T-cell (primary cell): ENCODE measurements around the gene RHOD. TPM values are rescaled to one million over a fixed set of nuclear protein-coding genes. Genes with fewer than 3 reads are reported as not detected.

ENCODE experiments used
- ATAC-seq, 4 experiments: fragments of 200-7000 bp in 3 of 4; fragments of 150-1000 bp in 1 of 4; cut with Tn5 transposase; replicated peaks in 1 of 4; 1 replicate in 3 of 4; 2 replicates in 1 of 4; pipeline ENCODE4 v1.10.0; 2021; ENCODE audit warnings: moderate library complexity in 3 of 4, mild to moderate bottlenecking in 2 of 4, moderate number of reproducible peaks in 1 of 4
- CTCF ChIA-PET, 2 donors: fragments of 300-600 bp; sonication (Branson Sonifier 250); formaldehyde crosslinking; loops; one replicate each; lab custom pipeline; 2022; ENCODE audit warnings: antibody characterized with exemption in 2 of 2; lab: Charles Lee
- POLR2A ChIA-PET, 2 donors: fragments of 300-600 bp; sonication (Branson Sonifier 250); formaldehyde crosslinking; loops; one replicate each; lab custom pipeline; 2022; ENCODE audit warnings: antibody characterized with exemption in 2 of 2; lab: Charles Lee
- DNase-seq, 35 experiments: peaks; one replicate each; pipeline versions ENCODE4 v3.0.0 to v3.0.0-alpha.2; 2013 to 2023
- H3K27ac ChIP-seq: one replicate; pipeline ENCODE4 v1.5.1; 2013; ENCODE audit warnings: low read length
- H3K27me3 ChIP-seq, 2 experiments: replicated peaks in 1 of 2; 1 replicate in 1 of 2; 2 replicates in 1 of 2; pipeline versions ENCODE4 v1.6.1 to v1.7.0; 2013; ENCODE audit warnings: low read length in 1 of 2, mixed read lengths in 1 of 2; ENCODE audit not compliant: control insufficient read depth in 2 of 2, insufficient read depth in 2 of 2; ENCODE audit errors: extremely low read depth in 1 of 2
- H3K36me3 ChIP-seq, 2 donors: 1 replicate in 1 of 2; 2 replicates in 1 of 2; pipeline versions ENCODE4 v1.6.1 to v1.7.0; 2013; ENCODE audit warnings: low read length in 1 of 2; ENCODE audit not compliant: control insufficient read depth in 2 of 2, insufficient read depth in 1 of 2; ENCODE audit errors: extremely low read depth in 1 of 2
- H3K4me1 ChIP-seq, 2 experiments: 1 replicate in 1 of 2; 2 replicates in 1 of 2; pipeline versions ENCODE4 v1.6.1 to v1.7.0; 2013; ENCODE audit warnings: low read length in 2 of 2, mixed read lengths in 1 of 2; ENCODE audit not compliant: insufficient read depth in 2 of 2, control insufficient read depth in 1 of 2; ENCODE audit errors: extremely low read depth in 1 of 2
- H3K4me3 ChIP-seq, 2 donors: 1 replicate in 1 of 2; 2 replicates in 1 of 2; pipeline versions ENCODE4 v1.5.1 to v1.7.0; 2013; ENCODE audit warnings: mild to moderate bottlenecking in 2 of 2, low read length in 1 of 2, moderate library complexity in 1 of 2; ENCODE audit not compliant: control insufficient read depth in 1 of 2; ENCODE audit errors: extremely low read depth in 1 of 2
- H3K9me3 ChIP-seq: 2 replicates; pipeline ENCODE4 v1.7.0; 2013
- H3K27ac Mint-ChIP-seq, 2 donors: one replicate each; pipeline ENCODE4 v1.8.0; 2020 to 2021; ENCODE audit warnings: mild to moderate bottlenecking in 2 of 2, mixed read lengths in 2 of 2
- H3K27me3 Mint-ChIP-seq, 2 donors: one replicate each; pipeline ENCODE4 v1.8.0; 2021 to 2022; ENCODE audit warnings: mixed read lengths in 2 of 2
- H3K36me3 Mint-ChIP-seq: one replicate; pipeline ENCODE4 v1.8.0; 2021; ENCODE audit warnings: mixed read lengths
- H3K4me1 Mint-ChIP-seq, 3 donors: one replicate each; pipeline ENCODE4 v1.8.0; 2020 to 2022; ENCODE audit warnings: mixed read lengths in 3 of 3, mild to moderate bottlenecking in 1 of 3
- H3K4me3 Mint-ChIP-seq, 3 donors: one replicate each; pipeline ENCODE4 v1.8.0; 2020 to 2022; ENCODE audit warnings: mild to moderate bottlenecking in 3 of 3, mixed read lengths in 3 of 3, moderate library complexity in 3 of 3
- H3K9me3 Mint-ChIP-seq, 3 donors: one replicate each; pipeline ENCODE4 v1.8.0; 2020 to 2022; ENCODE audit warnings: mixed read lengths in 3 of 3
- WGBS: methylation state at CpG from one replicate; pipeline ENCODE4 v1.1.5; 2013; ENCODE audit warnings: missing lambda C conversion rate; ENCODE audit not compliant: insufficient coverage; 5-methylcytosine and 5-hydroxymethylcytosine counted together
- total RNA-seq, 35 experiments: library from RNA in 6 of 35; stranded (reverse) in 6 of 35; fragments of 120-200 nt in 1 of 35; gene quantifications; one replicate each; pipeline versions ENCODE4 v1.2.1 to v1.2.4 and lab custom pipeline; 2013 to 2026

RHOD gene
- total RNA-seq, 5 donors from 2014 or later (not counting 1 experiment from before 2014, with no cell fraction given), result 0.59 to 0.88 (median 0.66) TPM; not detected in 2

DNA sequence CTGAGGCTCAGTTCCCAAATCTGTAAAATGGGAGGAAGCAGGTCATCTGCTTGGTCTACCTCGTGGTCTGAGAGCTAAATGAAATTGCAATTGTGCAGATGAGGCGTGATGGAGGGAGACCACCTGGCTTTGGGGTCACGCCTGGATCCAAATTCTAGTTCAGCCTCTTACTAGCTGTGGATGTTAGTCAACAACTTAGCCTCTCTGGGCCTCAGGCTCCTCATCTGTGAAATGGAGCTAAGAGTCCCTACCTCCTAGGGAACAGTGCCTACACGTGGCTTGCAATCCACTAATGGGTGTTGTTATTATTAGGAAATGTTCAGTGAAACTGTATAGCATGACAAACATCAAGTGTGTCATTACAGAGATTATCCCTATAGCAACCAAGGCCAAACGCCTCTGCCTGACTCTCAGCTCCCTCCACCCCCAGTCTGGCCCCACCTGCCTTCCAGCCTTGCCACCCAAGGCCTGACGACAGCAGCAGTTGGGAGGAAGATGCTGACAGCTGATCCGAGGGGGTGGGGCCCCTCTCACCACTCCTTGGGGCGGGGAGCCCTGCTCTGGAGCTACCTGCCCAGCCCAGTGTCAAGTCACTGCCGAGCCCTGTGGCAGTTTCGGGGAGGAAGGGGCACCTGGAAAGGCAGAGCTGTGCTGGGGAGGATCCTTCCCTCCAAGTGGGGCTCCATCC, 1.7 kb upstream of the RHOD start:
- ChIA-PET CTCF (interaction anchor here in 1 of 2 donors (0.7 kb wide), 1 partner anchor 177 kb away, joined by 3 read pairs; no protein-coding TSS in a partner anchor), POLR2A (no interaction called here)
- Mint-ChIP-seq H3K36me3 (no peaks in the 10 kb centered on the region), H3K27ac (no peak overlapping the region), H3K9me3 (no peaks in the 10 kb centered on the region), H3K4me3 (peak overlapping the region in 1 of 3 donors; percentile 66), H3K4me1 (peaks cover 6 to 16% (median 13%) of the 10 kb centered on the region in 3 donors), H3K27me3 (peaks cover 4 to 10% of the 10 kb centered on the region in 2 donors)
- 70% methylated on average over 6 of the region's 10 CpGs for whole genome bisulfite sequencing
- H3K36me3 ChIP-seq, result no peaks in the 10 kb centered on the region
- H3K27me3 ChIP-seq, result peaks cover 0 to 73% of the 10 kb centered on the region in 2 experiments
- DNase-seq (no peak), ATAC-seq (no peak)
- no peak overlapping the region for H3K27ac ChIP-seq
- H3K4me1 ChIP-seq, result peaks cover 3 to 20% of the 10 kb centered on the region in 2 experiments
- no peak overlapping the region for H3K4me3 ChIP-seq
- H3K9me3 ChIP-seq, result no peaks in the 10 kb centered on the region

GRCh38 chr11:67055812-67056211, 835 bp upstream of the RHOD start:
- Mint-ChIP-seq H3K27ac (no peak overlapping the region), H3K36me3 (no peaks in the 10 kb centered on the region), H3K4me1 (peaks cover 6 to 16% (median 13%) of the 10 kb centered on the region in 3 donors), H3K4me3 (peak overlapping the region; percentile 47 to 66 (median 65)), H3K27me3 (peaks cover 4 to 10% of the 10 kb centered on the region in 2 donors), H3K9me3 (no peaks in the 10 kb centered on the region)
- ChIA-PET POLR2A (interaction anchor here in 1 of 2 donors (0.6 kb wide), 1 partner anchor 916 kb away, joined by 3 read pairs; no protein-coding TSS in a partner anchor), CTCF (no interaction called here)
- ATAC-seq (no peak), DNase-seq (no peak)
- no peaks in the 10 kb centered on the region for H3K9me3 ChIP-seq
- whole genome bisulfite sequencing, result 42% methylated on average over 16 of the region's 17 CpGs
- peaks cover 0 to 65% of the 10 kb centered on the region in 2 experiments for H3K27me3 ChIP-seq
- H3K4me3 ChIP-seq, result peak overlapping the region in 1 of 2 donors; percentile 26
- peaks cover 3 to 20% of the 10 kb centered on the region in 2 experiments for H3K4me1 ChIP-seq
- no peak overlapping the region for H3K27ac ChIP-seq
- no peaks in the 10 kb centered on the region for H3K36me3 ChIP-seq

DNA sequence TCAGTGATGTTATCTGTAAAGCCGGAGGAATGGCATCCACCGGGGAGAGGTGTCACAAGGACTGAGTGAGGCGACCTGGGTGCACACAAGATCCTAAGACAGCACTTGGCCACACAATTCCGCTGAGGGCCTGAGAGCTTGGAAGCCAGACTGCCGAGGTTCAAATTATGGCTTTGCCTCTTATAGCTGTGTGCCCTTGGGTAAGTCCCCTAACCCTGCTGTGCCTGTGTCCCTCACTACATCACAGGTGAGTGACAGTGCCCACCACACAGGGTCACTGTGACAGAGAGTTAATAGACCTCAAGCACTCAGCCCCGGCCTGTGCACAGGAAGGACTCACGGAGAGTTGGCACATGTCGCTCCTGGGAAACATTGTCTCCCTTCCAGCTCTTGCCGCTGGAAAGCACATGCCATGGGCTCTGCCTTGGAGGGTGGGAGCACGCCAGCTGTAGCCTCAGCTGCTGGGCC, 592 bp downstream of the RHOD start:
- POLR2A ChIA-PET, result no interaction called here
- Histone ChIP-seq H3K4me3 (no peak overlapping the region), H3K27ac (no peak overlapping the region), H3K36me3 (no peaks in the 10 kb centered on the region), H3K9me3 (no peaks in the 10 kb centered on the region), H3K27me3 (peaks cover 0 to 53% of the 10 kb centered on the region in 2 experiments), H3K4me1 (peaks cover 3 to 20% of the 10 kb centered on the region in 2 experiments)
- Mint-ChIP-seq H3K27me3 (peaks cover 4 to 5% of the 10 kb centered on the region in 2 donors), H3K4me3 (peak overlapping the region; percentile 37 to 66 (median 51)), H3K27ac (no peak overlapping the region), H3K9me3 (no peaks in the 10 kb centered on the region), H3K4me1 (peaks cover 6 to 16% (median 13%) of the 10 kb centered on the region in 3 donors), H3K36me3 (no peaks in the 10 kb centered on the region)
- CTCF ChIA-PET, result no interaction called here
- DNase-seq (no peak), ATAC-seq (peak in 1 of 4 experiments; percentile 9)
- WGBS, result 95% methylated on average over 8 of the region's 10 CpGs

DNA sequence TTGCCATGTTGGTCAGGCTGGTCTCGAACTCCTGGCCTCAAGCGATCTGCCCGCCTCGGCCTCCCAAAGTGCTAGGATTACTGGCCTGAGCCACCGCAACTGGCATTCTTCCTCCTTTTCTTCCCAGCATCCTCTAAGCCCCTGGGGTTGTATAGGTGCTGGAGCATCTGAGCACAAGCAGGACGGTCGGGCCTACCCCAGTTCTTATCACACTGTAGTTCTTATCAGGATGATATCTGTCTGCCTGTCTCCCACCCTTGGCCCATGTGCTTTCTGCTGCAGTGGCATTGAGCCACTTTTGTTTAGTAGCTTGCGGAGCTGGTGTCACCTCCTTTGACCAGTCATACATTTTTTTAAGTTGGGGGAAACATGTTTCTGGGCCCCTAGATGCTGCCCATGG, 1.9 kb downstream of the RHOD start:
- Histone ChIP-seq H3K9me3 (no peaks in the 10 kb centered on the region), H3K36me3 (no peaks in the 10 kb centered on the region), H3K4me1 (peaks cover 3 to 20% of the 10 kb centered on the region in 2 experiments), H3K27me3 (peaks cover 0 to 42% of the 10 kb centered on the region in 2 experiments), H3K27ac (no peak overlapping the region), H3K4me3 (no peak overlapping the region)
- ChIA-PET POLR2A (no interaction called here), CTCF (no interaction called here)
- H3K4me3 Mint-ChIP-seq, result no peak overlapping the region
- peaks cover 6 to 16% (median 13%) of the 10 kb centered on the region in 3 donors for H3K4me1 Mint-ChIP-seq
- H3K27me3 Mint-ChIP-seq, result peaks cover 0 to 4% of the 10 kb centered on the region in 2 donors
- 79% methylated on average over 7 of the region's 8 CpGs for WGBS
- H3K36me3 Mint-ChIP-seq, result no peaks in the 10 kb centered on the region
- DNase-seq (no peak), ATAC-seq (no peak)
- no peaks in the 10 kb centered on the region for H3K9me3 Mint-ChIP-seq
- H3K27ac Mint-ChIP-seq, result no peak overlapping the region

DNA sequence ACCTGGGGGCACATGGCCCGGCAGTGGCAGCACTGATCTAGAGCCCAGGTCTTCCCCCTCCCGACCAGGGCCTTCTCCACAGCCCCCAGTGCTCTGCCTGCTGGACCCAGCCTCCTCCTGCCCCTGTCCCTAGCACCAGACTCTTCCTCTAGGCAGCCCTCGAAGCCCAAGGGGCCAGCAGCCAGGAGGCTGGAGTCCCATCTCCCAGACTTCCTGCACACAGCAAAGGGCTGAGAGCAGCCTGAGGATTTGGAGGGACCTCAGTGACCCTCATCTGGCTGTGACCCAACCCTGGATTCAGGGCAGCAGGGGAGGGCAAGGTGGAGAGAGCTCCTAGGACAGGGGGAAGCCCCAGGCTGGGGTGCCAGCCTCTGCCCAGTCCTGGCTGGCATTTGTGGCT, 3.0 kb downstream of the RHOD start:
- Mint-ChIP-seq H3K4me1 (peaks cover 6 to 15% (median 13%) of the 10 kb centered on the region in 3 donors), H3K27me3 (peaks cover 0 to 2% of the 10 kb centered on the region in 2 donors), H3K36me3 (no peaks in the 10 kb centered on the region), H3K4me3 (no peak overlapping the region), H3K9me3 (no peaks in the 10 kb centered on the region), H3K27ac (no peak overlapping the region)
- no peaks in the 10 kb centered on the region for H3K36me3 ChIP-seq
- H3K9me3 ChIP-seq, result no peaks in the 10 kb centered on the region
- POLR2A ChIA-PET, result no interaction called here
- DNase-seq, result no peak
- 20% methylated on average over 1 of the region's 3 CpGs for WGBS
- no peak overlapping the region for H3K27ac ChIP-seq
- ATAC-seq, result no peak
- CTCF ChIA-PET, result no interaction called here
- no peak overlapping the region for H3K4me3 ChIP-seq
- H3K27me3 ChIP-seq, result peaks cover 0 to 31% of the 10 kb centered on the region in 2 experiments
- peaks cover 3 to 20% of the 10 kb centered on the region in 2 experiments for H3K4me1 ChIP-seq

GRCh38 chr11:67060111-67060522, 3.5 kb downstream of the RHOD start:
- Mint-ChIP-seq H3K27ac (no peak overlapping the region), H3K9me3 (no peaks in the 10 kb centered on the region), H3K27me3 (peaks cover 0 to 2% of the 10 kb centered on the region in 2 donors), H3K4me3 (no peak overlapping the region), H3K36me3 (no peaks in the 10 kb centered on the region), H3K4me1 (peaks cover 6 to 15% (median 13%) of the 10 kb centered on the region in 3 donors)
- no peak overlapping the region for H3K4me3 ChIP-seq
- ATAC-seq, result no peak
- H3K4me1 ChIP-seq, result peaks cover 3 to 20% of the 10 kb centered on the region in 2 experiments
- ChIA-PET CTCF (no interaction called here), POLR2A (no interaction called here)
- H3K27me3 ChIP-seq, result peaks cover 0 to 30% of the 10 kb centered on the region in 2 experiments
- H3K9me3 ChIP-seq, result no peaks in the 10 kb centered on the region
- DNase-seq, result no peak
- 88% methylated on average over 7 of the region's 7 CpGs for WGBS
- no peaks in the 10 kb centered on the region for H3K36me3 ChIP-seq
- H3K27ac ChIP-seq, result no peak overlapping the region
